Hematopoietic multipotent progenitor cell treated with erythropoietin and hydrocortisone succinate and interleukin-3 and kit ligand, for 17 days (in vitro differentiated cells): ENCODE data around the gene DNMT1.

Experiments
- DNase-seq: peaks from one replicate; pipeline ENCODE4 v3.0.0-alpha.2; 2015; ENCODE audit warnings: low spot score

Gene DNMT1

GRCh38 chr19:10093295-10094186 lies 101.2 kb downstream of the DNMT1 start:
- DNase-seq: no peak

GRCh38 chr19:10092648-10093294 lies 102.0 kb downstream of the DNMT1 start:
- no peak for DNase-seq

GRCh38 chr19:10091895-10092641 lies 102.7 kb downstream of the DNMT1 start:
- DNase-seq: peak; percentile 20

GRCh38 chr19:10091370-10091687 lies 103.4 kb downstream of the DNMT1 start:
- no peak for DNase-seq

- no peak for DNase-seq
Observed at GRCh38 chr19:10089801-10090375, 104.9 kb downstream of the DNMT1 start.

- no peak for DNase-seq
Observed at GRCh38 chr19:10088949-10089554, 105.7 kb downstream of the DNMT1 start.

- DNase-seq: no peak
Observed at GRCh38 chr19:10087296-10088061, 107.3 kb downstream of the DNMT1 start.

GRCh38 chr19:10086591-10087192 lies 108.1 kb downstream of the DNMT1 start:
- DNase-seq: no peak

- DNase-seq: peak; percentile 78
Observed at GRCh38 chr19:10085641-10086590, 108.8 kb downstream of the DNMT1 start, which contains the start of gene SHFL. SHFL (plus strand) TSS chr19:10086317; CDS start chr19:10086428, 111 bp downstream.

- DNase-seq: no peak
Observed at GRCh38 chr19:10084803-10085202, 110.0 kb downstream of the DNMT1 start.

- DNase-seq: no peak
Observed at GRCh38 chr19:10083911-10084310, 110.8 kb downstream of the DNMT1 start.
